K562 (cell line): Measurements from ENCODE around the gene SOCS3. TPM values are rescaled to one million over a fixed set of nuclear protein-coding genes. Genes with fewer than 3 reads are reported as not detected.

ENCODE experiments used
- ATAC-seq: fragments of 200-7000 bp; cut with Tn5 transposase; 3 replicates; pipeline ENCODE4 v1.9.1; 2020; ENCODE audit warnings: moderate library complexity
- BruUV-seq: library from RNA; stranded (reverse); fragments of 400-500 nt; replicated peaks from 2 replicates; lab custom pipeline; 2021; lab: Mats Ljungman, UMichigan
- CTCF ChIA-PET: fragments of 300-600 bp; formaldehyde crosslinking; extraction: SDS; loops from one replicate; lab custom pipeline; 2021; ENCODE audit warnings: low intra/inter-chr PET ratio; lab: Yijun Ruan, JAX
- POLR2A ChIA-PET: fragments of 300-600, 350-650 bp; sonication (Branson Sonifier 250); formaldehyde crosslinking; extraction: SDS; loops from one replicate; lab custom pipeline; 2021; ENCODE audit warnings: antibody characterized with exemption, inconsistent platforms; lab: Yijun Ruan, JAX
- DNase-seq, 4 experiments: peaks; one replicate each; pipeline versions ENCODE4 v3.0.0 to v3.0.0-alpha.2; 2011 to 2018; ENCODE audit warnings: low spot score in 3 of 4, mixed read lengths in 3 of 4; ENCODE audit errors: extremely low read depth in 1 of 4
- FAIRE-seq: peaks from 2 replicates; lab custom pipeline; 2011; peaks lifted over from hg19 to GRCh38; lab: Jason Lieb, UNC
- H2AFZ ChIP-seq: 2 replicates; pipeline ENCODE4 v1.6.0; 2011; ENCODE audit warnings: low read depth, low read length, control low read depth, inconsistent platforms
- H3K27ac ChIP-seq: fragments of 200-600 bp; 3 replicates; pipeline ENCODE4 v1.8.0; 2011; ENCODE audit warnings: low read depth, mild to moderate bottlenecking, control low read depth, inconsistent platforms, low read length, moderate library complexity, mixed read lengths; ENCODE audit errors: extremely low read depth
- H3K27me3 ChIP-seq, 2 experiments: fragments of 300-600 bp in 1 of 2; 2 replicates in 1 of 2; 3 replicates in 1 of 2; pipeline versions ENCODE4 v1.6.0 to v1.8.0; 2011; ENCODE audit warnings: inconsistent platforms in 2 of 2, low read length in 2 of 2, mild to moderate bottlenecking in 1 of 2, mixed read lengths in 1 of 2, moderate library complexity in 1 of 2; ENCODE audit not compliant: control insufficient read depth in 2 of 2, insufficient read depth in 2 of 2
- H3K36me3 ChIP-seq: fragments of 300-600 bp; 3 replicates; pipeline ENCODE4 v1.8.0; 2011; ENCODE audit warnings: mild to moderate bottlenecking, low read length, inconsistent platforms; ENCODE audit not compliant: control insufficient read depth, insufficient read depth
- H3K4me1 ChIP-seq, 2 experiments: fragments of 200-600 bp in 1 of 2; replicated peaks in 1 of 2; 2 replicates in 1 of 2; 3 replicates in 1 of 2; pipeline versions ENCODE4 v1.5.1 to v1.8.0; 2011; ENCODE audit warnings: inconsistent platforms in 2 of 2, low read length in 2 of 2, mild to moderate bottlenecking in 1 of 2, mixed read lengths in 1 of 2, moderate library complexity in 1 of 2; ENCODE audit not compliant: control insufficient read depth in 2 of 2, insufficient read depth in 2 of 2
- H3K4me2 ChIP-seq: 2 replicates; pipeline ENCODE4 v1.6.1; 2011; ENCODE audit warnings: low read length, control low read depth, inconsistent platforms, mixed read lengths; ENCODE audit not compliant: insufficient read depth
- H3K4me3 ChIP-seq: fragments of 200-600 bp; sonication (generic), shearing (Covaris generic); 2 replicates; pipeline ENCODE4 v1.5.1; 2016; ENCODE audit warnings: control low read depth, inconsistent platforms
- H3K79me2 ChIP-seq: fragments of 200-600 bp; 3 replicates; pipeline ENCODE4 v1.8.0; 2011; ENCODE audit warnings: low read length, inconsistent platforms; ENCODE audit not compliant: control insufficient read depth, insufficient read depth
- H3K9ac ChIP-seq, 2 experiments: 2 replicates each; pipeline versions ENCODE4 v1.6.0 to v1.6.1; 2011; ENCODE audit warnings: low read depth in 2 of 2, low read length in 2 of 2, control low read depth in 1 of 2, inconsistent platforms in 1 of 2, mild to moderate bottlenecking in 1 of 2, mixed read lengths in 1 of 2; ENCODE audit not compliant: insufficient read depth in 1 of 2
- H3K9me1 ChIP-seq: one replicate; pipeline ENCODE4 v1.6.0; 2011; ENCODE audit warnings: inconsistent platforms, mild to moderate bottlenecking, low read length, moderate library complexity; ENCODE audit not compliant: control insufficient read depth, insufficient read depth
- H3K9me3 ChIP-seq: replicated peaks from 2 replicates; pipeline ENCODE4 v1.5.1; 2011; ENCODE audit warnings: low read depth, low read length, inconsistent platforms; ENCODE audit not compliant: control insufficient read depth, insufficient read depth
- H4K20me1 ChIP-seq: replicated peaks from 2 replicates; pipeline ENCODE4 v1.6.1; 2011; ENCODE audit warnings: low read length, inconsistent platforms, mixed read lengths; ENCODE audit not compliant: control insufficient read depth, insufficient read depth
- CBFB ChIP-seq: sonication (generic); formaldehyde crosslinking; IDR thresholded peaks from 2 replicates; pipeline ENCODE4 v1.4.0; 2020; ENCODE audit warnings: mild to moderate bottlenecking, missing genetic modification reagents
- ETV5 ChIP-seq: sonication (generic); formaldehyde crosslinking; IDR thresholded peaks from 2 replicates; pipeline ENCODE4 v1.4.0; 2020; ENCODE audit warnings: low read depth, mild to moderate bottlenecking, missing genetic modification reagents
- FIP1L1 ChIP-seq: fragments of 200-400 bp; formaldehyde crosslinking; IDR thresholded peaks from 2 replicates; pipeline ENCODE4 v1.6.1; 2018; ENCODE audit warnings: mild to moderate bottlenecking, low read depth, low read length; ENCODE audit not compliant: poor library complexity, severe bottlenecking
- HDAC2 ChIP-seq: fragments of 450-650 bp; IDR thresholded peaks from 2 replicates; pipeline ENCODE4 v1.6.1; 2016; ENCODE audit warnings: mild to moderate bottlenecking
- KDM1A ChIP-seq, 2 experiments: fragments of 450-650 bp; IDR thresholded peaks; 2 replicates each; pipeline ENCODE4 v1.6.1; 2016; ENCODE audit warnings: mild to moderate bottlenecking in 2 of 2
- LEF1 ChIP-seq: fragments of 450-650 bp; IDR thresholded peaks from 2 replicates; pipeline ENCODE4 v1.6.1; 2016; ENCODE audit warnings: mild to moderate bottlenecking
- RBM22 ChIP-seq: fragments of 200-400 bp; formaldehyde crosslinking; IDR thresholded peaks from 2 replicates; pipeline ENCODE4 v1.6.1; 2018; ENCODE audit warnings: low read length, low read depth; ENCODE audit not compliant: poor library complexity, severe bottlenecking
- SMARCA5 ChIP-seq: fragments of 450-650 bp; IDR thresholded peaks from 2 replicates; pipeline ENCODE4 v1.6.1; 2016
- ZBTB8A ChIP-seq: fragments of 450-650 bp; IDR thresholded peaks from 2 replicates; pipeline ENCODE4 v1.6.1; 2018; ENCODE audit warnings: mild to moderate bottlenecking, moderate library complexity; ENCODE audit not compliant: partially characterized antibody
- ZNF121 ChIP-seq: sonication (generic); formaldehyde crosslinking; conservative IDR thresholded peaks from 2 replicates; pipeline ENCODE4 v1.8.0; 2022; ENCODE audit warnings: missing genetic modification reagents
- ZSCAN32 ChIP-seq: fragments of 450-650 bp; formaldehyde crosslinking; IDR thresholded peaks from 2 replicates; pipeline ENCODE4 v1.4.0; 2020; ENCODE audit warnings: mild to moderate bottlenecking, moderate library complexity
- WGBS: fragments of 100-300 bp; shearing (Covaris generic); methylation state at CpG from one replicate; pipeline ENCODE4 v1.1.6; 2016; ENCODE audit warnings: low coverage, mixed read lengths; ENCODE audit not compliant: insufficient coverage; ENCODE audit errors: missing lambda C conversion rate; 5-methylcytosine and 5-hydroxymethylcytosine counted together
- in situ Hi-C: fragments of 300-500 bp; cut with MboI; formaldehyde crosslinking; loops from 4 replicates; pipeline ENCODE4 v1.15.0; 2018; ENCODE audit warnings: inconsistent platforms, mixed read lengths
- intact Hi-C: fragments of 100-400 bp; cut with micrococcal nuclease; formaldehyde crosslinking; loops from 2 replicates; pipeline ENCODE4 v1.14.2; 2022
- polyA plus RNA-seq, 8 experiments: library from polyadenylated mRNA; depleted of rRNA in 4 of 8; stranded (reverse) in 5 of 8; unstranded in 3 of 8; fragments of >200 nt; fragmentation: Nextera tagmentation in 2 of 8; fragmentation: Illumina TruSeq in 1 of 8; extraction: Ambion mirVana in 2 of 8; extraction: Trizol in 1 of 8; gene quantifications; 2 replicates each; pipeline versions ENCODE4 v1.2.1 to v1.2.3, GENCODE V29; 2011 to 2014; ENCODE audit warnings: inconsistent platforms in 1 of 8, missing spikeins in 1 of 8
- total RNA-seq, 7 experiments: library from RNA; depleted of rRNA in 6 of 7; stranded (reverse); fragments of >200 nt in 6 of 7; fragmentation: Illumina TruSeq in 2 of 7; extraction: Trizol in 2 of 7; gene quantifications; 2 replicates each; pipeline versions ENCODE4 v1.2.1 to v1.2.3, GENCODE V29; 2011 to 2021; ENCODE audit warnings: low replicate concordance in 1 of 7
- TF ChIP-seq, protein P1 (sequence below): fragments of 450-650 bp; IDR thresholded peaks from 2 replicates; pipeline ENCODE4 v1.6.1; 2016

SOCS3 gene
- total and polyA plus RNA-seq, 9 of the 15 experiments (the other 6 are each of a cell fraction or from before 2014, with no cell fraction given) = 0.56 to 38.9 (median 13.7) TPM

DNA sequence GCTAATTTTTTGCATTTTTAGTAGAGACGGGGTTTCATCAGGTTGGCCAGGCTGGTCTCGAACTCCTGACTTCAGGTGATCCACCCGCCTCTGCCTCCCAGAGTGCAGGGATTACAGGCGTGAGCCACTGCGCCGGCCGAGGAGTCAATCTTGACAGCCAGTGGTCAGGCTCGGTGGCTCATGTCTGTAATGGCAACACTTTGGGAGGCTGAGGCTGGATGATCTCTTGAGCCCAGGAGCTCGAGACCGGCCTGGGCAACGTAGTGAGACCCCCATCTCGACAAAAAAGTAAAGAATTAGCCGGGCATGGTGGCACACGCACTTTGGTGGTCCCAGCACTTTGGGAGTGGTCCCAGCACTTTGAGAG, 18.0 kb upstream of the SOCS3 start:
- TF ChIP-seq KDM1A (IDR thresholded peaks at IDR 0.05) (0 out of 4 replicates have a peak, but pooled peaks of 1 of the 2 experiments have one; percentile 7), CBFB (CRISPR knock-in tag) (0 out of 2 replicates have a peak, but pooled peaks have one; percentile 9), ZNF121 (CRISPR knock-in tag) (peak; percentile 98), ETV5 (CRISPR knock-in tag) (no peak), SMARCA5 (peak; percentile 51; the same call in 1 of the 2 replicates), ZSCAN32 (CRISPR knock-in tag) (no peak), HDAC2 (peak; percentile 11; the same call in 1 of the 2 replicates), FIP1L1 (no peak), RBM22 (no peak), ZBTB8A (no peak), LEF1 (no peak)
- TF ChIP-seq, protein P1, sequence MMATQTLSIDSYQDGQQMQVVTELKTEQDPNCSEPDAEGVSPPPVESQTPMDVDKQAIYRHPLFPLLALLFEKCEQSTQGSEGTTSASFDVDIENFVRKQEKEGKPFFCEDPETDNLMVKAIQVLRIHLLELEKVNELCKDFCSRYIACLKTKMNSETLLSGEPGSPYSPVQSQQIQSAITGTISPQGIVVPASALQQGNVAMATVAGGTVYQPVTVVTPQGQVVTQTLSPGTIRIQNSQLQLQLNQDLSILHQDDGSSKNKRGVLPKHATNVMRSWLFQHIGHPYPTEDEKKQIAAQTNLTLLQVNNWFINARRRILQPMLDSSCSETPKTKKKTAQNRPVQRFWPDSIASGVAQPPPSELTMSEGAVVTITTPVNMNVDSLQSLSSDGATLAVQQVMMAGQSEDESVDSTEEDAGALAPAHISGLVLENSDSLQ = 0 out of 2 replicates have a peak, but pooled peaks have one; percentile 30

More for the DNA sequence above, 18.0 kb upstream of the SOCS3 start:
- FAIRE-seq (no peak), ATAC-seq (peak; percentile 31; the same call in 2 of the 3 replicates), DNase-seq (peak in 1 of 4 experiments; percentile 53)
- ChIA-PET CTCF (no interaction called here), POLR2A (interaction anchor here (1.0 to 1.2 kb wide), 3 partner anchors 13 to 28 kb away, joined by 3 to 5 read pairs (median 3); no protein-coding TSS in a partner anchor)
- intact Hi-C loops = no loop called here
- H3K27ac ChIP-seq = no peak overlapping the region; the same call in 2 of the 3 replicates
- no TSS peak for BruUV-seq
- H2AFZ ChIP-seq = peak overlapping the region; percentile 98
- H4K20me1 ChIP-seq = peaks cover 16% of the 10 kb centered on the region
- peaks cover 0 to 6% of the 10 kb centered on the region in 2 experiments; a peak in 2 of 5 replicates for H3K27me3 ChIP-seq
- WGBS = 9% methylated on average over 14 of the region's 14 CpGs
- H3K9me1 ChIP-seq = peaks cover 7% of the 10 kb centered on the region
- peaks cover 42% of the 10 kb centered on the region for H3K79me2 ChIP-seq
- in situ Hi-C loops = no loop called here
- H3K9ac ChIP-seq = peak overlapping the region; percentile 81 to 97; a peak in 3 of 4 replicates
- H3K36me3 ChIP-seq = peaks cover 13% of the 10 kb centered on the region; the same call in 1 of the 3 replicates
- H3K4me2 ChIP-seq = peak overlapping the region; percentile 94
- H3K4me1 ChIP-seq = peaks cover 27 to 31% of the 10 kb centered on the region in 2 experiments
- no peaks in the 10 kb centered on the region for H3K9me3 ChIP-seq
- peak overlapping the region; percentile 92 for H3K4me3 ChIP-seq
